HG03575 (cell line): ENCODE measurements around the gene CNOT4.

Source experiments
- ATAC-seq: cut with Tn5 transposase; IDR thresholded peaks from one replicate; pipeline ENCODE4 v1.9.1; 2021; ENCODE audit not compliant: unreplicated experiment, insufficient number of reproducible peaks, low FRiP score; ENCODE audit errors: extremely low read depth

Gene CNOT4

GRCh38 chr7:135509839-135510591 is at the start of gene CNOT4:
CNOT4 (minus strand) TSS chr7:135510102; CDS start chr7:135438331, 71,771 bp downstream.
- ATAC-seq, result peak; percentile 69

- no peak for ATAC-seq
These were observed 49.0 kb upstream of the CNOT4 start for GRCh38 chr7:135558881-135559280.

GRCh38 chr7:135558337-135558767 is 48.5 kb upstream of the CNOT4 start:
- ATAC-seq, result peak; percentile 45

GRCh38 chr7:135557455-135558336 is 47.8 kb upstream of the CNOT4 start, which contains the start of gene NUP205:
NUP205 (plus strand) TSS chr7:135557917; CDS start chr7:135557945, 28 bp downstream.
- peak; percentile 46 for ATAC-seq

GRCh38 chr7:135553346-135553745 is 43.4 kb upstream of the CNOT4 start:
- no peak for ATAC-seq

- ATAC-seq, result no peak
These were observed 42.2 kb upstream of the CNOT4 start for GRCh38 chr7:135552148-135552547.

- ATAC-seq, result no peak
These were observed 40.3 kb upstream of the CNOT4 start for GRCh38 chr7:135550196-135550595.

- no peak for ATAC-seq
These were observed 31.1 kb upstream of the CNOT4 start for GRCh38 chr7:135541029-135541428.

GRCh38 chr7:135539629-135540028 is 29.7 kb upstream of the CNOT4 start:
- ATAC-seq, result no peak

GRCh38 chr7:135538376-135538775 is 28.5 kb upstream of the CNOT4 start:
- ATAC-seq, result no peak

- ATAC-seq, result no peak
These were observed 28.0 kb upstream of the CNOT4 start for GRCh38 chr7:135537905-135538304.

- no peak for ATAC-seq
These were observed 27.6 kb upstream of the CNOT4 start for GRCh38 chr7:135537453-135537852.

GRCh38 chr7:135536150-135536549 is 26.2 kb upstream of the CNOT4 start:
- ATAC-seq, result no peak

GRCh38 chr7:135527025-135527424 is 17.1 kb upstream of the CNOT4 start:
- ATAC-seq, result no peak

GRCh38 chr7:135525426-135525825 is 15.5 kb upstream of the CNOT4 start:
- no peak for ATAC-seq

GRCh38 chr7:135523146-135523545 is 13.2 kb upstream of the CNOT4 start:
- ATAC-seq, result no peak

- ATAC-seq, result no peak
These were observed 12.6 kb upstream of the CNOT4 start for GRCh38 chr7:135522509-135522908.

- ATAC-seq, result no peak
These were observed 10.0 kb upstream of the CNOT4 start for GRCh38 chr7:135519871-135520270.

- no peak for ATAC-seq
These were observed 9.4 kb upstream of the CNOT4 start for GRCh38 chr7:135519233-135519688.

- no peak for ATAC-seq
These were observed 8.8 kb upstream of the CNOT4 start for GRCh38 chr7:135518748-135519147.
